HepG2 (cell line): ENCODE results near the gene CCDC69. TPM values are rescaled to one million over a fixed set of nuclear protein-coding genes. Genes with fewer than 3 reads are reported as not detected.

ENCODE experiments used
- ATAC-seq: fragments of 200-7000 bp; cut with Tn5 transposase; 3 replicates; pipeline ENCODE4 v1.9.1; 2020; ENCODE audit warnings: mild to moderate bottlenecking, moderate library complexity
- BruUV-seq: library from RNA; stranded (reverse); fragments of 400-500 nt; replicated peaks from 2 replicates; lab custom pipeline; 2021; lab: Mats Ljungman, UMichigan
- CTCF ChIA-PET: fragments of 300-600 bp; formaldehyde crosslinking; extraction: SDS; loops from one replicate; lab custom pipeline; 2021; ENCODE audit warnings: low total read pairs, inconsistent platforms, low intra/inter-chr PET ratio; lab: Yijun Ruan, JAX
- POLR2A ChIA-PET: fragments of 350-600 bp; sonication (Branson Sonifier 250); formaldehyde crosslinking; loops from one replicate; lab custom pipeline; 2020; ENCODE audit warnings: antibody characterized with exemption, inconsistent platforms; lab: Yijun Ruan, JAX
- DNase-seq: peaks from one replicate; pipeline ENCODE4 v3.0.0-alpha.2; 2015; ENCODE audit warnings: low spot score
- FAIRE-seq: peaks from 3 replicates; lab custom pipeline; 2011; peaks lifted over from hg19 to GRCh38; lab: Jason Lieb, UNC
- H2AFZ ChIP-seq: one replicate; pipeline ENCODE4 v1.6.1; 2011; ENCODE audit warnings: low read length, inconsistent platforms
- H3K27ac ChIP-seq: fragments of 300-600 bp; 3 replicates; pipeline ENCODE4 v1.8.0; 2011; ENCODE audit warnings: mixed run types, mild to moderate bottlenecking, mixed read lengths, low read length, inconsistent platforms; ENCODE audit not compliant: insufficient read depth; ENCODE audit errors: extremely low read length
- H3K27me3 ChIP-seq, 2 experiments: fragments of 200-600 bp in 1 of 2; 2 replicates in 1 of 2; 3 replicates in 1 of 2; pipeline versions ENCODE4 v1.6.0 to v1.8.0; 2011; ENCODE audit warnings: low read length in 2 of 2, mild to moderate bottlenecking in 2 of 2, moderate library complexity in 2 of 2, inconsistent platforms in 1 of 2; ENCODE audit not compliant: insufficient read depth in 2 of 2, control insufficient read depth in 1 of 2
- H3K36me3 ChIP-seq, 2 experiments: fragments of 200-600 bp in 1 of 2; replicated peaks in 1 of 2; 2 replicates in 1 of 2; 3 replicates in 1 of 2; pipeline versions ENCODE4 v1.5.1 to v1.8.0; 2011; ENCODE audit warnings: low read length in 2 of 2, inconsistent platforms in 1 of 2; ENCODE audit not compliant: insufficient read depth in 2 of 2, control insufficient read depth in 1 of 2
- H3K4me1 ChIP-seq: 2 replicates; pipeline ENCODE4 v1.5.1; 2012; ENCODE audit warnings: low read length, inconsistent platforms; ENCODE audit not compliant: insufficient read depth
- H3K4me2 ChIP-seq: 2 replicates; pipeline ENCODE4 v1.6.0; 2011; ENCODE audit warnings: low read depth, low read length, inconsistent platforms
- H3K4me3 ChIP-seq, 3 experiments: fragments of 200-600 bp in 1 of 3; sonication (generic), shearing (Covaris generic) in 1 of 3; replicated peaks in 1 of 3; 2 replicates each; pipeline ENCODE4 v1.5.1; 2011 to 2016; ENCODE audit warnings: low read length in 3 of 3, inconsistent platforms in 2 of 3, low read depth in 2 of 3, mild to moderate bottlenecking in 2 of 3, control low read depth in 1 of 3, mixed read lengths in 1 of 3; ENCODE audit not compliant: insufficient read depth in 1 of 3
- H3K79me2 ChIP-seq: one replicate; pipeline ENCODE4 v1.6.1; 2011; ENCODE audit warnings: low read length, inconsistent platforms; ENCODE audit not compliant: insufficient read depth
- H3K9ac ChIP-seq: 2 replicates; pipeline ENCODE4 v1.6.0; 2011; ENCODE audit warnings: mild to moderate bottlenecking, low read depth, low read length, inconsistent platforms; ENCODE audit not compliant: insufficient read depth
- H3K9me3 ChIP-seq: 2 replicates; pipeline ENCODE4 v1.5.1; 2012; ENCODE audit warnings: mild to moderate bottlenecking, low read length
- H4K20me1 ChIP-seq: 2 replicates; pipeline ENCODE4 v1.6.0; 2011; ENCODE audit warnings: inconsistent platforms, mild to moderate bottlenecking, low read length, moderate library complexity; ENCODE audit not compliant: insufficient read depth
- ELF4 ChIP-seq: sonication (generic); formaldehyde crosslinking; IDR thresholded peaks from 2 replicates; pipeline ENCODE4 v1.5.0; 2020; ENCODE audit warnings: missing genetic modification reagents, mild to moderate bottlenecking, moderate library complexity, borderline replicate concordance
- FIP1L1 ChIP-seq: fragments of 200-400 bp; formaldehyde crosslinking; IDR thresholded peaks from 2 replicates; pipeline ENCODE4 v1.6.1; 2018; ENCODE audit warnings: low read depth, mild to moderate bottlenecking, low read length, moderate library complexity, borderline replicate concordance; ENCODE audit not compliant: insufficient read depth
- IKZF1 ChIP-seq: fragments of 450-650 bp; IDR thresholded peaks from 2 replicates; pipeline ENCODE4 v1.7.1; 2016
- NAIF1 ChIP-seq: sonication (generic); formaldehyde crosslinking; IDR thresholded peaks from 2 replicates; pipeline ENCODE4 v1.5.0; 2020; ENCODE audit warnings: mild to moderate bottlenecking, missing genetic modification reagents, borderline replicate concordance
- REXO4 ChIP-seq: sonication (generic); formaldehyde crosslinking; IDR thresholded peaks from 2 replicates; pipeline ENCODE4 v1.8.0; 2022; ENCODE audit warnings: missing genetic modification reagents, mild to moderate bottlenecking, borderline replicate concordance
- ZNF329 ChIP-seq: sonication (generic); formaldehyde crosslinking; IDR thresholded peaks from 2 replicates; pipeline ENCODE4 v1.9.0; 2021; ENCODE audit warnings: low read depth, mild to moderate bottlenecking, missing genetic modification reagents
- ZNF333 ChIP-seq: sonication (generic); formaldehyde crosslinking; IDR thresholded peaks from 2 replicates; pipeline ENCODE4 v1.4.0; 2020; ENCODE audit warnings: mild to moderate bottlenecking, missing genetic modification reagents, borderline replicate concordance
- ZNF564 ChIP-seq: sonication (generic); formaldehyde crosslinking; IDR thresholded peaks from 2 replicates; pipeline ENCODE4 v1.8.1; 2023; ENCODE audit warnings: mild to moderate bottlenecking, missing genetic modification reagents
- ZNF629 ChIP-seq: sonication (generic); formaldehyde crosslinking; conservative IDR thresholded peaks from 2 replicates; pipeline ENCODE4 v1.5.0; 2020; ENCODE audit warnings: missing genetic modification reagents
- WGBS: methylation state at CpG from one replicate; pipeline ENCODE4 v1.1.6; 2017; ENCODE audit warnings: low lambda C conversion rate; 5-methylcytosine and 5-hydroxymethylcytosine counted together
- in situ Hi-C: cut with HindIII; loops from 2 replicates; pipeline ENCODE4 v1.10.0; 2017; ENCODE audit warnings: low pct_unique_long_range_greater_than_20kb; ENCODE audit not compliant: extremely low pct_ligation_motif_present
- intact Hi-C: fragments of 100-400 bp; cut with micrococcal nuclease; formaldehyde crosslinking; loops from one replicate; pipeline ENCODE4 v1.10.0; 2022; ENCODE audit not compliant: unreplicated experiment
- polyA plus RNA-seq, 8 experiments: library from polyadenylated mRNA; depleted of rRNA in 3 of 8; stranded (reverse) in 7 of 8; unstranded in 1 of 8; fragments of >200 nt; fragmentation: Illumina TruSeq in 4 of 8; extraction: Trizol in 4 of 8; gene quantifications; 2 replicates each; pipeline versions ENCODE4 v1.2.1 to v1.2.3, GENCODE V29; 2011 to 2016; ENCODE audit warnings: low read depth in 4 of 8, missing spikeins in 1 of 8, mixed read lengths in 1 of 8; ENCODE audit not compliant: insufficient read depth in 1 of 8
- total RNA-seq, 5 experiments: library from RNA; depleted of rRNA; stranded (reverse); fragments of >200 nt; fragmentation: Illumina TruSeq; extraction: Trizol; gene quantifications; 2 replicates each; pipeline ENCODE4 v1.2.3, GENCODE V29; 2016; ENCODE audit warnings: low read depth in 1 of 5

CCDC69 gene
- total and polyA plus RNA-seq, 2 of the 13 experiments (the other 11 are each of a cell fraction or from before 2014, with no cell fraction given), result 12.2 to 45.2 TPM

- DNase-seq (no peak), FAIRE-seq (no peak), ATAC-seq (no peak)
- Histone ChIP-seq H4K20me1 (no peaks in the 10 kb centered on the region), H3K9ac (no peak overlapping the region), H3K36me3 (no peaks in the 10 kb centered on the region), H3K79me2 (no peaks in the 10 kb centered on the region), H2AFZ (no peak overlapping the region), H3K9me3 (no peaks in the 10 kb centered on the region), H3K4me2 (no peak overlapping the region), H3K4me1 (peaks cover 53% of the 10 kb centered on the region), H3K27ac (no peak overlapping the region), H3K27me3 (no peaks in the 10 kb centered on the region; a peak in 1 of 5 replicates), H3K4me3 (no peak overlapping the region)
- POLR2A ChIA-PET, result no interaction called here
- CTCF ChIA-PET, result no interaction called here
- in situ Hi-C loops, result no loop called here
- TF ChIP-seq ZNF329 (CRISPR knock-in tag) (no peak), ZNF629 (CRISPR knock-in tag) (no peak), ZNF333 (CRISPR knock-in tag) (no peak), REXO4 (no peak)
- 87% methylated on average over 5 of the region's 6 CpGs for WGBS
- no TSS peak for BruUV-seq
- intact Hi-C loops, result no loop called here
Observed at GRCh38 chr5:151218177-151218576, 5.7 kb downstream of the CCDC69 start.

- no peak overlapping the region for H3K4me3 ChIP-seq
- H4K20me1 ChIP-seq, result no peaks in the 10 kb centered on the region
- H3K9ac ChIP-seq, result no peak overlapping the region
- ATAC-seq, result no peak
- no peak for FAIRE-seq
- no peaks in the 10 kb centered on the region for H3K27me3 ChIP-seq
- H3K4me1 ChIP-seq, result peaks cover 47% of the 10 kb centered on the region
- no peaks in the 10 kb centered on the region for H3K9me3 ChIP-seq
- no peak for TF ChIP-seq IKZF1
- no peak for TF ChIP-seq ZNF564 (CRISPR knock-in tag)
- TF ChIP-seq FIP1L1, result no peak
- no peak for TF ChIP-seq NAIF1
- TF ChIP-seq ELF4 (CRISPR knock-in tag), result no peak
- TF ChIP-seq, all 625 proteins: peak for 0
- POLR2A ChIA-PET, result no interaction called here
- intact Hi-C loops (no loop called here), in situ Hi-C loops (no loop called here)
- WGBS, result 88% methylated on average over 5 of the region's 5 CpGs
- CTCF ChIA-PET, result no interaction called here
- Histone ChIP-seq H3K36me3 (no peaks in the 10 kb centered on the region), H3K79me2 (no peaks in the 10 kb centered on the region), H3K4me2 (no peak overlapping the region), H2AFZ (no peak overlapping the region), H3K27ac (no peak overlapping the region)
- DNase-seq, result no peak
- BruUV-seq, result no TSS peak
Observed at GRCh38 chr5:151216781-151217180, 7.1 kb downstream of the CCDC69 start.
